HepG2 (cell line): ENCODE results near the gene IFNAR2. TPM values are rescaled to one million over a fixed set of nuclear protein-coding genes. Genes with fewer than 3 reads are reported as not detected.

Experiments
- ARNTL ChIP-seq: sonication (generic); formaldehyde crosslinking; IDR thresholded peaks from 2 replicates; pipeline ENCODE4 v1.4.0; 2020; ENCODE audit warnings: mild to moderate bottlenecking, missing genetic modification reagents
- CAMTA2 ChIP-seq: sonication (generic); formaldehyde crosslinking; IDR thresholded peaks from 2 replicates; pipeline ENCODE4 v1.4.0; 2020; ENCODE audit warnings: mild to moderate bottlenecking, missing genetic modification reagents, borderline replicate concordance
- GATAD2A ChIP-seq: IDR thresholded peaks from 2 replicates; pipeline ENCODE4 v1.6.1; 2016
- HOXA3 ChIP-seq: sonication (generic); formaldehyde crosslinking; IDR thresholded peaks from 2 replicates; pipeline ENCODE4 v1.5.0; 2020; ENCODE audit warnings: missing genetic modification reagents
- MAFK ChIP-seq, 2 experiments: IDR thresholded peaks in 1 of 2; conservative IDR thresholded peaks in 1 of 2; 2 replicates each; pipeline ENCODE4 v1.6.1; 2011; ENCODE audit warnings: improper control_type of control experiment in 2 of 2, low read length in 2 of 2
- MED1 ChIP-seq: sonication (generic); formaldehyde crosslinking; IDR thresholded peaks from 2 replicates; pipeline ENCODE4 v1.4.0; 2020; ENCODE audit warnings: missing genetic modification reagents
- RXRA ChIP-seq: sonication (generic); formaldehyde crosslinking; IDR thresholded peaks from 2 replicates; pipeline ENCODE4 v1.5.1; 2020; ENCODE audit warnings: missing genetic modification reagents
- TBP ChIP-seq: sonication (generic); formaldehyde crosslinking; IDR thresholded peaks from 2 replicates; pipeline ENCODE4 v1.5.0; 2020; ENCODE audit warnings: missing genetic modification reagents
- THYN1 ChIP-seq: sonication (generic); formaldehyde crosslinking; IDR thresholded peaks from 2 replicates; pipeline ENCODE4 v1.8.1; 2023; ENCODE audit warnings: low read depth, mild to moderate bottlenecking, moderate library complexity, missing genetic modification reagents, borderline replicate concordance
- ZBTB37 ChIP-seq: sonication (generic); formaldehyde crosslinking; IDR thresholded peaks from 2 replicates; pipeline ENCODE4 v1.4.0; 2020; ENCODE audit warnings: mild to moderate bottlenecking, missing genetic modification reagents
- ZC3H4 ChIP-seq: sonication (generic); formaldehyde crosslinking; IDR thresholded peaks from 2 replicates; pipeline ENCODE4 v1.4.0; 2020; ENCODE audit warnings: missing genetic modification reagents, borderline replicate concordance
- ZNF383 ChIP-seq: sonication (generic); formaldehyde crosslinking; IDR thresholded peaks from 2 replicates; pipeline ENCODE4 v1.4.0; 2020; ENCODE audit warnings: missing genetic modification reagents, mild to moderate bottlenecking, borderline replicate concordance
- ZNF431 ChIP-seq: sonication (generic); formaldehyde crosslinking; IDR thresholded peaks from 2 replicates; pipeline ENCODE4 v1.9.0; 2022; ENCODE audit warnings: missing genetic modification reagents, low read depth, mild to moderate bottlenecking, borderline replicate concordance
- polyA plus RNA-seq, 8 experiments: library from polyadenylated mRNA; depleted of rRNA in 3 of 8; stranded (reverse) in 7 of 8; unstranded in 1 of 8; fragments of >200 nt; fragmentation: Illumina TruSeq in 4 of 8; extraction: Trizol in 4 of 8; gene quantifications; 2 replicates each; pipeline versions ENCODE4 v1.2.1 to v1.2.3, GENCODE V29; 2011 to 2016; ENCODE audit warnings: low read depth in 4 of 8, missing spikeins in 1 of 8, mixed read lengths in 1 of 8; ENCODE audit not compliant: insufficient read depth in 1 of 8
- total RNA-seq, 5 experiments: library from RNA; depleted of rRNA; stranded (reverse); fragments of >200 nt; fragmentation: Illumina TruSeq; extraction: Trizol; gene quantifications; 2 replicates each; pipeline ENCODE4 v1.2.3, GENCODE V29; 2016; ENCODE audit warnings: low read depth in 1 of 5
- TF ChIP-seq, protein P1 (sequence below): sonication (generic); formaldehyde crosslinking; IDR thresholded peaks from 2 replicates; pipeline ENCODE4 v1.4.0; 2020; ENCODE audit warnings: mild to moderate bottlenecking, missing genetic modification reagents
- TF ChIP-seq, protein P2 (sequence below), 2 experiments: sonication (generic) in 1 of 2; formaldehyde crosslinking in 1 of 2; IDR thresholded peaks; 2 replicates each; pipeline versions ENCODE4 v1.4.0 to v1.6.1; 2018 to 2020; ENCODE audit warnings: missing genetic modification reagents in 2 of 2, borderline replicate concordance in 1 of 2, low read depth in 1 of 2, mild to moderate bottlenecking in 1 of 2, missing biosample characterization in 1 of 2
- TF ChIP-seq, protein P3 (sequence below): sonication (generic); formaldehyde crosslinking; IDR thresholded peaks from 2 replicates; pipeline ENCODE4 v1.5.0; 2020; ENCODE audit warnings: mild to moderate bottlenecking, missing genetic modification reagents, borderline replicate concordance

The IFNAR2 gene
- total and polyA plus RNA-seq, 2 of the 13 experiments (the other 11 are each of a cell fraction or from before 2014, with no cell fraction given), result 5.1 to 24.1 TPM

DNA sequence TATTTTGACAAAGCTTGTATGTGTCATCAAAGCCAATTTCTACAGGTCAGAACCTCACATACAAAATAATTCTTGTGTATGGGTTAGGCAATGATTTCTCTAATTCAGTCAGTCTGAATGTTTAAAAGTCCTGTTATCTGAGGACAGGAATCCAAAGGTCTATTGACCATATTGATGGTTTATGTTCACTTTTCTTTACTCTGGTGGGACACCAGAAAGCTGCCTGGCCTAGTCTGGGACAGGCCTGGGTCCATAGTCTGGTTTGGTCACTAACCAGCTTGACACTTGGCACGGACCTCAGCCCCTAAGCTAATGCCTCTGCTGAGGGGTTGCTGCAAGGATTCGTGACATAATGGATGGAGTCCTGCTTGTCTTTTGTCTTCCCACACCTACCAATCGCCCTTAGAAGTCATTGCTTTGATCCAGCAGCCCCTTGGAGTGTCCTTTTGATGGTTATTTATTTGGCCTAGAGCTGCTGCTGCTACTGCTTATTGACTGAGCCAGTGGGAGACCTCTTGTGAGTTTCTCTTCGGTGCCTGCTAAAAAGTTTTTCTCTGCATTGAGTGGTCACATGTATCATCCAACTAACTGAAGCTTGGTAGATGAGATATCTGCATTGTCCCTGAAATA is 15.7 kb downstream of the IFNAR2 start (continued):
- TF ChIP-seq, protein P1, sequence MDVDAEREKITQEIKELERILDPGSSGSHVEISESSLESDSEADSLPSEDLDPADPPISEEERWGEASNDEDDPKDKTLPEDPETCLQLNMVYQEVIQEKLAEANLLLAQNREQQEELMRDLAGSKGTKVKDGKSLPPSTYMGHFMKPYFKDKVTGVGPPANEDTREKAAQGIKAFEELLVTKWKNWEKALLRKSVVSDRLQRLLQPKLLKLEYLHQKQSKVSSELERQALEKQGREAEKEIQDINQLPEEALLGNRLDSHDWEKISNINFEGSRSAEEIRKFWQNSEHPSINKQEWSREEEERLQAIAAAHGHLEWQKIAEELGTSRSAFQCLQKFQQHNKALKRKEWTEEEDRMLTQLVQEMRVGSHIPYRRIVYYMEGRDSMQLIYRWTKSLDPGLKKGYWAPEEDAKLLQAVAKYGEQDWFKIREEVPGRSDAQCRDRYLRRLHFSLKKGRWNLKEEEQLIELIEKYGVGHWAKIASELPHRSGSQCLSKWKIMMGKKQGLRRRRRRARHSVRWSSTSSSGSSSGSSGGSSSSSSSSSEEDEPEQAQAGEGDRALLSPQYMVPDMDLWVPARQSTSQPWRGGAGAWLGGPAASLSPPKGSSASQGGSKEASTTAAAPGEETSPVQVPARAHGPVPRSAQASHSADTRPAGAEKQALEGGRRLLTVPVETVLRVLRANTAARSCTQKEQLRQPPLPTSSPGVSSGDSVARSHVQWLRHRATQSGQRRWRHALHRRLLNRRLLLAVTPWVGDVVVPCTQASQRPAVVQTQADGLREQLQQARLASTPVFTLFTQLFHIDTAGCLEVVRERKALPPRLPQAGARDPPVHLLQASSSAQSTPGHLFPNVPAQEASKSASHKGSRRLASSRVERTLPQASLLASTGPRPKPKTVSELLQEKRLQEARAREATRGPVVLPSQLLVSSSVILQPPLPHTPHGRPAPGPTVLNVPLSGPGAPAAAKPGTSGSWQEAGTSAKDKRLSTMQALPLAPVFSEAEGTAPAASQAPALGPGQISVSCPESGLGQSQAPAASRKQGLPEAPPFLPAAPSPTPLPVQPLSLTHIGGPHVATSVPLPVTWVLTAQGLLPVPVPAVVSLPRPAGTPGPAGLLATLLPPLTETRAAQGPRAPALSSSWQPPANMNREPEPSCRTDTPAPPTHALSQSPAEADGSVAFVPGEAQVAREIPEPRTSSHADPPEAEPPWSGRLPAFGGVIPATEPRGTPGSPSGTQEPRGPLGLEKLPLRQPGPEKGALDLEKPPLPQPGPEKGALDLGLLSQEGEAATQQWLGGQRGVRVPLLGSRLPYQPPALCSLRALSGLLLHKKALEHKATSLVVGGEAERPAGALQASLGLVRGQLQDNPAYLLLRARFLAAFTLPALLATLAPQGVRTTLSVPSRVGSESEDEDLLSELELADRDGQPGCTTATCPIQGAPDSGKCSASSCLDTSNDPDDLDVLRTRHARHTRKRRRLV, result no peak
- TF ChIP-seq HOXA3 (no peak; the same call in 1 of the 2 replicates), ARNTL (CRISPR knock-in tag) (no peak), GATAD2A (CRISPR knock-in tag) (0 out of 2 replicates have a peak, but pooled peaks have one; percentile 56), MED1 (CRISPR knock-in tag) (peak; percentile 71), ZC3H4 (CRISPR knock-in tag) (no peak), THYN1 (no peak), MAFK (conservative IDR thresholded peaks at IDR 0.05 in 1 of 2, IDR thresholded peaks at IDR 0.05 in 1 of 2; ENCODE audit: low read length in 2 of 2) (no peak), TBP (CRISPR knock-in tag) (no peak), ZNF383 (no peak), RXRA (CRISPR knock-in tag) (no peak), ZBTB37 (CRISPR knock-in tag) (peak; percentile 71; the same call in 1 of the 2 replicates), ZNF431 (no peak), CAMTA2 (CRISPR knock-in tag) (no peak)
- TF ChIP-seq, protein P2, sequence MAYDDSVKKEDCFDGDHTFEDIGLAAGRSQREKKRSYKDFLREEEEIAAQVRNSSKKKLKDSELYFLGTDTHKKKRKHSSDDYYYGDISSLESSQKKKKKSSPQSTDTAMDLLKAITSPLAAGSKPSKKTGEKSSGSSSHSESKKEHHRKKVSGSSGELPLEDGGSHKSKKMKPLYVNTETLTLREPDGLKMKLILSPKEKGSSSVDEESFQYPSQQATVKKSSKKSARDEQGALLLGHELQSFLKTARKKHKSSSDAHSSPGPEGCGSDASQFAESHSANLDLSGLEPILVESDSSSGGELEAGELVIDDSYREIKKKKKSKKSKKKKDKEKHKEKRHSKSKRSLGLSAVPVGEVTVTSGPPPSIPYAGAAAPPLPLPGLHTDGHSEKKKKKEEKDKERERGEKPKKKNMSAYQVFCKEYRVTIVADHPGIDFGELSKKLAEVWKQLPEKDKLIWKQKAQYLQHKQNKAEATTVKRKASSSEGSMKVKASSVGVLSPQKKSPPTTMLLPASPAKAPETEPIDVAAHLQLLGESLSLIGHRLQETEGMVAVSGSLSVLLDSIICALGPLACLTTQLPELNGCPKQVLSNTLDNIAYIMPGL (CRISPR knock-in tag; IDR thresholded peaks at IDR 0.05; ENCODE audit: borderline replicate concordance in 1 of 2, low read depth in 1 of 2), result no peak
- TF ChIP-seq, protein P3, sequence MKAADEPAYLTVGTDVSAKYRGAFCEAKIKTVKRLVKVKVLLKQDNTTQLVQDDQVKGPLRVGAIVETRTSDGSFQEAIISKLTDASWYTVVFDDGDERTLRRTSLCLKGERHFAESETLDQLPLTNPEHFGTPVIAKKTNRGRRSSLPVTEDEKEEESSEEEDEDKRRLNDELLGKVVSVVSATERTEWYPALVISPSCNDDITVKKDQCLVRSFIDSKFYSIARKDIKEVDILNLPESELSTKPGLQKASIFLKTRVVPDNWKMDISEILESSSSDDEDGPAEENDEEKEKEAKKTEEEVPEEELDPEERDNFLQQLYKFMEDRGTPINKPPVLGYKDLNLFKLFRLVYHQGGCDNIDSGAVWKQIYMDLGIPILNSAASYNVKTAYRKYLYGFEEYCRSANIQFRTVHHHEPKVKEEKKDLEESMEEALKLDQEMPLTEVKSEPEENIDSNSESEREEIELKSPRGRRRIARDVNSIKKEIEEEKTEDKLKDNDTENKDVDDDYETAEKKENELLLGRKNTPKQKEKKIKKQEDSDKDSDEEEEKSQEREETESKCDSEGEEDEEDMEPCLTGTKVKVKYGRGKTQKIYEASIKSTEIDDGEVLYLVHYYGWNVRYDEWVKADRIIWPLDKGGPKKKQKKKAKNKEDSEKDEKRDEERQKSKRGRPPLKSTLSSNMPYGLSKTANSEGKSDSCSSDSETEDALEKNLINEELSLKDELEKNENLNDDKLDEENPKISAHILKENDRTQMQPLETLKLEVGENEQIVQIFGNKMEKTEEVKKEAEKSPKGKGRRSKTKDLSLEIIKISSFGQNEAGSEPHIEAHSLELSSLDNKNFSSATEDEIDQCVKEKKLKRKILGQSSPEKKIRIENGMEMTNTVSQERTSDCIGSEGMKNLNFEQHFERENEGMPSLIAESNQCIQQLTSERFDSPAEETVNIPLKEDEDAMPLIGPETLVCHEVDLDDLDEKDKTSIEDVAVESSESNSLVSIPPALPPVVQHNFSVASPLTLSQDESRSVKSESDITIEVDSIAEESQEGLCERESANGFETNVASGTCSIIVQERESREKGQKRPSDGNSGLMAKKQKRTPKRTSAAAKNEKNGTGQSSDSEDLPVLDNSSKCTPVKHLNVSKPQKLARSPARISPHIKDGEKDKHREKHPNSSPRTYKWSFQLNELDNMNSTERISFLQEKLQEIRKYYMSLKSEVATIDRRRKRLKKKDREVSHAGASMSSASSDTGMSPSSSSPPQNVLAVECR, result peak; percentile 38; the same call in 1 of the 2 replicates
